Endothelial cell (in vitro differentiated cells): Measurements from ENCODE around the gene C3orf70. TPM values are rescaled to one million over a fixed set of nuclear protein-coding genes. Genes with fewer than 3 reads are reported as not detected.

ENCODE experiments used
- DNase-seq: peaks from one replicate; pipeline ENCODE4 v3.0.0; 2021; ENCODE audit warnings: low spot score
- H3K27ac Mint-ChIP-seq: one replicate; pipeline ENCODE4 v1.8.0; 2021; ENCODE audit warnings: mixed read lengths, inconsistent platforms; ENCODE audit not compliant: unreplicated experiment
- H3K27me3 Mint-ChIP-seq: one replicate; pipeline ENCODE4 v1.8.0; 2021; ENCODE audit warnings: mild to moderate bottlenecking, moderate library complexity, mixed read lengths, inconsistent platforms; ENCODE audit not compliant: unreplicated experiment
- H3K36me3 Mint-ChIP-seq: one replicate; pipeline ENCODE4 v1.8.0; 2021; ENCODE audit warnings: mild to moderate bottlenecking, low read depth, mixed read lengths, inconsistent platforms; ENCODE audit not compliant: unreplicated experiment
- H3K4me1 Mint-ChIP-seq: one replicate; pipeline ENCODE4 v1.8.0; 2021; ENCODE audit warnings: mild to moderate bottlenecking, mixed read lengths, inconsistent platforms; ENCODE audit not compliant: unreplicated experiment
- H3K4me3 Mint-ChIP-seq: one replicate; pipeline ENCODE4 v1.8.0; 2021; ENCODE audit warnings: mild to moderate bottlenecking, mixed read lengths, inconsistent platforms; ENCODE audit not compliant: unreplicated experiment
- H3K9me3 Mint-ChIP-seq: one replicate; pipeline ENCODE4 v1.8.0; 2021; ENCODE audit warnings: mixed read lengths, inconsistent platforms; ENCODE audit not compliant: unreplicated experiment
- total RNA-seq: library from RNA; stranded (reverse); fragmentation: NEBNext Ultra II Directional; extraction: Animal tissue kit (Norgen Biotek cat#: 25700); gene quantifications from one replicate; pipeline ENCODE4 v1.2.1, GENCODE V29; 2021; ENCODE audit not compliant: unreplicated experiment
- TF ChIP-seq, protein P1 (sequence below): fragments of 200-600 bp; sonication (generic); IDR thresholded peaks from one replicate; pipeline ENCODE4 v1.5.0; 2021; ENCODE audit warnings: antibody characterized with exemption; ENCODE audit not compliant: unreplicated experiment

C3orf70 gene
- total RNA-seq, 1 donor from 2014 or later, result 1.4 TPM

DNA sequence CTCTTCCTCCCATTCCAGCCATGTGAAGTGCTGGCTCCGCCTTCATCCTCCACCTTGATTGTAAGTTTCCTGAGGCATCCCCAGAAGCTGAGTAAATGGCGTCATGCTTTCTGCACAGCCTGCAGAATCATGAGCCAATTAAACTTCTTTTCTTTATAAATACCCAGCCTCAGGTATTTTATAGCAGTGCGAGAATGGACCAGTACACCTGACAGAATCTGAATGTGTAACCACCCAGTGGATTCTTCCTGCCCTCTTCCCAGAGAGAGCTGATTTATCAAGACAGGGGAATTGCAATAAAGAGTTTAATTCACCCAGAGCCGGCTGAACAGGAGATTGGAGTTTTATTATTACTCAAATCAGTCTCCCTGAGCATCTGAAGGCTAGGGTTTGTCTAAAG, 86.6 kb downstream of the C3orf70 start:
- peaks cover 2% of the 10 kb centered on the region for H3K36me3 Mint-ChIP-seq
- H3K4me3 Mint-ChIP-seq, result no peak overlapping the region
- peaks cover 5% of the 10 kb centered on the region for H3K27me3 Mint-ChIP-seq
- DNase-seq, result no peak
- peaks cover 6% of the 10 kb centered on the region for H3K4me1 Mint-ChIP-seq
- peaks cover 6% of the 10 kb centered on the region for H3K9me3 Mint-ChIP-seq
- TF ChIP-seq, protein P1, sequence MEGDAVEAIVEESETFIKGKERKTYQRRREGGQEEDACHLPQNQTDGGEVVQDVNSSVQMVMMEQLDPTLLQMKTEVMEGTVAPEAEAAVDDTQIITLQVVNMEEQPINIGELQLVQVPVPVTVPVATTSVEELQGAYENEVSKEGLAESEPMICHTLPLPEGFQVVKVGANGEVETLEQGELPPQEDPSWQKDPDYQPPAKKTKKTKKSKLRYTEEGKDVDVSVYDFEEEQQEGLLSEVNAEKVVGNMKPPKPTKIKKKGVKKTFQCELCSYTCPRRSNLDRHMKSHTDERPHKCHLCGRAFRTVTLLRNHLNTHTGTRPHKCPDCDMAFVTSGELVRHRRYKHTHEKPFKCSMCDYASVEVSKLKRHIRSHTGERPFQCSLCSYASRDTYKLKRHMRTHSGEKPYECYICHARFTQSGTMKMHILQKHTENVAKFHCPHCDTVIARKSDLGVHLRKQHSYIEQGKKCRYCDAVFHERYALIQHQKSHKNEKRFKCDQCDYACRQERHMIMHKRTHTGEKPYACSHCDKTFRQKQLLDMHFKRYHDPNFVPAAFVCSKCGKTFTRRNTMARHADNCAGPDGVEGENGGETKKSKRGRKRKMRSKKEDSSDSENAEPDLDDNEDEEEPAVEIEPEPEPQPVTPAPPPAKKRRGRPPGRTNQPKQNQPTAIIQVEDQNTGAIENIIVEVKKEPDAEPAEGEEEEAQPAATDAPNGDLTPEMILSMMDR, result no peak
- H3K27ac Mint-ChIP-seq, result no peak overlapping the region

DNA sequence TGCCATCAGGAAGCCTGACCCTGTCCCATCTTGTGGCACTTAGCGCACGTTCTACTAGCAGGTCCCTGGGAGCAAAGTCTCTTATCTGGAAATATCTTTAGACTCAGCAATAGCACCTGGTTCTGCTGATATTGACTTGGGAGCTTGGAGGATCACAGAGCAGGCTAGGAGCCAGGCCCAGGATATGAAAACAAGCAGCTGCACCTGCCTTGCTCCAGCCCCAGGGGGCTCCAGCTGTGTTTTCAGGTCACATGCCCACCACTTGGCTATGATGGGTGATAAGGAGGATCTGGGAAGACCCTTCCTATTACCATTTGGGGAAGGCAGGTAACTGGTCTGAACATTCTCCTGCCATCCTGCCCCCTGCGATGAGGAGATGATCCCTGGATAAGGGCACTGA, 87.8 kb downstream of the C3orf70 start:
- H3K4me1 Mint-ChIP-seq, result no peaks in the 10 kb centered on the region
- TF ChIP-seq, protein P1, result no peak
- H3K4me3 Mint-ChIP-seq, result no peak overlapping the region
- H3K27me3 Mint-ChIP-seq, result peaks cover 5% of the 10 kb centered on the region
- H3K27ac Mint-ChIP-seq, result no peak overlapping the region
- peaks cover 7% of the 10 kb centered on the region for H3K9me3 Mint-ChIP-seq
- H3K36me3 Mint-ChIP-seq, result peaks cover 8% of the 10 kb centered on the region
- DNase-seq, result no peak

DNA sequence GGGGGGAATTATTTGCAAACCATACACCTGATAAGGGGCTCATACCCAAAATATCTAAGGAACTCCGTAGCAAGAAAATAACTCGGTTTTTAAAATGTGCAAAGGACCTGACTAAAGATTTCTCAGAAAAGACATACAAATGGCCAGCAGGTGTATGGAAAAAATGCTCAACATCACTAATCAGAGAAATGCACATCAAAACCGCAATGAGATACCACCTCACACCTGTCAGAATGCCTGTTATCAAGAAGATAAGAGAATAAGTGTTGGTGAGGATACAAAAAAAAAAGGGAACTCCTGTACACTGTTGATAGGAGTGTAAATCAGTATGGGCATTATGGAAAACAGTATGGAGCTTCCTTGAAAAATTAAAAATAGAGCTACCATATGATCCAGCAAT, 89.4 kb downstream of the C3orf70 start:
- TF ChIP-seq, protein P1, result no peak
- peaks cover 7% of the 10 kb centered on the region for H3K4me1 Mint-ChIP-seq
- no peak overlapping the region for H3K4me3 Mint-ChIP-seq
- peaks cover 19% of the 10 kb centered on the region for H3K36me3 Mint-ChIP-seq
- DNase-seq, result no peak
- peaks cover 5% of the 10 kb centered on the region for H3K27me3 Mint-ChIP-seq
- H3K27ac Mint-ChIP-seq, result no peak overlapping the region
- peaks cover 7% of the 10 kb centered on the region for H3K9me3 Mint-ChIP-seq

DNA sequence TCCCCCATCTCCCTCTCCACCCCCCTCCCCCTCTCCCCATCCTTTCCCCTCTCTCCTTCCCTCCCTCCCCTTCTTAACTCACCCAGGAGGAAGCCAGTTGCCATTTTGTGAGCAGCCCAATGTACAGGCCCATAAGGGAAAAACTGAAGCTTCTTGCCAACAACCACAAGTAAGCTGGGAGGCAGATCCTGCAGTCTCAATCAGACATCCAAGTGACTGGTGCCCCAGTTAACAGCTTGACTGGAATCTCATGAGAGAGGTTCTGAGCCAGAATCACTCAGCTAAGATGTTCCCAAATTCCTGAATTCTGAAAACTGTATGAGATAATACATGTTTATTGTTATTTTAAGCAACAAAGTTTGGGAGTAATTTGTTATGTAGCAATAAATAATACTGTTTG, 90.7 kb downstream of the C3orf70 start:
- peaks cover 7% of the 10 kb centered on the region for H3K4me1 Mint-ChIP-seq
- H3K4me3 Mint-ChIP-seq, result no peak overlapping the region
- H3K27ac Mint-ChIP-seq, result no peak overlapping the region
- no peak for DNase-seq
- peaks cover 5% of the 10 kb centered on the region for H3K27me3 Mint-ChIP-seq
- peaks cover 7% of the 10 kb centered on the region for H3K9me3 Mint-ChIP-seq
- H3K36me3 Mint-ChIP-seq, result peaks cover 26% of the 10 kb centered on the region
- TF ChIP-seq, protein P1, result no peak

DNA sequence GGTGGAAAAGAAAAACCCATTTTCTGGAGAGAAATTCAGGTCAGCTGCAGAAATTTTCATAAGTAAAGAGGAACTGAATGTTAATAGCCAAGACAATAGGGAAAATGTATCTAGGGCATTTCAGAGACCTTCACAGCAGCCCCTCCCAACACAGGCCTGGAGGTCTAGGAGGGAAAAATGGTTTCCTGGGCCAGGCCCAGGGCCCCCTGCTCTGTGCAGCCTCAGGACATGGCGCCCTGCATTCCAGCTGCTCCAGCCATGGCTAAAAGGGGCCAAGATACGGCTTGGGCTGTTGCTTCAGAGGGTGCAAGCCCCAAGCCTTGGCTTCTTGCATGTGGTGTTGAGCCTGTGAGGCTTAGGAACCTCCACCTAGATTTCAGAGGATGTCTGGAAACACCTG, 92.2 kb downstream of the C3orf70 start:
- H3K27me3 Mint-ChIP-seq, result peaks cover 3% of the 10 kb centered on the region
- H3K27ac Mint-ChIP-seq, result no peak overlapping the region
- no peak overlapping the region for H3K4me3 Mint-ChIP-seq
- TF ChIP-seq, protein P1, result no peak
- peaks cover 30% of the 10 kb centered on the region for H3K36me3 Mint-ChIP-seq
- no peak for DNase-seq
- peaks cover 7% of the 10 kb centered on the region for H3K4me1 Mint-ChIP-seq
- H3K9me3 Mint-ChIP-seq, result peaks cover 10% of the 10 kb centered on the region
